GM23338 (cell line): ENCODE measurements around the gene NCAN.

Source experiments
- EZH2 ChIP-seq: fragments of 200-600 bp; sonication (generic); IDR thresholded peaks from one replicate; pipeline ENCODE4 v1.8.0; 2017; ENCODE audit warnings: antibody characterized with exemption, mild to moderate bottlenecking, low read depth; ENCODE audit not compliant: unreplicated experiment
- EZH2phosphoT487 ChIP-seq: fragments of 200-600 bp; sonication (generic); IDR thresholded peaks from one replicate; pipeline ENCODE4 v1.8.1; 2018; ENCODE audit warnings: antibody characterized with exemption; ENCODE audit not compliant: unreplicated experiment
- JUNB ChIP-seq: IDR thresholded peaks from one replicate; pipeline ENCODE4 v1.6.1; 2016; ENCODE audit warnings: antibody characterized with exemption; ENCODE audit not compliant: unreplicated experiment
- NANOG ChIP-seq: IDR thresholded peaks from 2 replicates; pipeline ENCODE4 v1.6.1; 2016; ENCODE audit warnings: antibody characterized with exemption, borderline replicate concordance
- POLR2AphosphoS5 ChIP-seq: IDR thresholded peaks from 2 replicates; pipeline ENCODE4 v1.6.1; 2016; ENCODE audit warnings: antibody characterized with exemption, low read depth
- TF ChIP-seq, protein P1 (sequence below), 2 experiments: fragments of 200-600 bp in 1 of 2; sonication (generic) in 1 of 2; conservative IDR thresholded peaks; 2 replicates each; pipeline versions ENCODE4 v1.5.1 to v1.6.1; 2016 to 2017; ENCODE audit warnings: antibody characterized with exemption in 2 of 2, low read depth in 2 of 2, mild to moderate bottlenecking in 2 of 2, moderate library complexity in 1 of 2
- TF ChIP-seq, protein P2 (sequence below): IDR thresholded peaks from one replicate; pipeline ENCODE4 v1.6.1; 2018; ENCODE audit warnings: antibody characterized with exemption; ENCODE audit not compliant: unreplicated experiment

DNA sequence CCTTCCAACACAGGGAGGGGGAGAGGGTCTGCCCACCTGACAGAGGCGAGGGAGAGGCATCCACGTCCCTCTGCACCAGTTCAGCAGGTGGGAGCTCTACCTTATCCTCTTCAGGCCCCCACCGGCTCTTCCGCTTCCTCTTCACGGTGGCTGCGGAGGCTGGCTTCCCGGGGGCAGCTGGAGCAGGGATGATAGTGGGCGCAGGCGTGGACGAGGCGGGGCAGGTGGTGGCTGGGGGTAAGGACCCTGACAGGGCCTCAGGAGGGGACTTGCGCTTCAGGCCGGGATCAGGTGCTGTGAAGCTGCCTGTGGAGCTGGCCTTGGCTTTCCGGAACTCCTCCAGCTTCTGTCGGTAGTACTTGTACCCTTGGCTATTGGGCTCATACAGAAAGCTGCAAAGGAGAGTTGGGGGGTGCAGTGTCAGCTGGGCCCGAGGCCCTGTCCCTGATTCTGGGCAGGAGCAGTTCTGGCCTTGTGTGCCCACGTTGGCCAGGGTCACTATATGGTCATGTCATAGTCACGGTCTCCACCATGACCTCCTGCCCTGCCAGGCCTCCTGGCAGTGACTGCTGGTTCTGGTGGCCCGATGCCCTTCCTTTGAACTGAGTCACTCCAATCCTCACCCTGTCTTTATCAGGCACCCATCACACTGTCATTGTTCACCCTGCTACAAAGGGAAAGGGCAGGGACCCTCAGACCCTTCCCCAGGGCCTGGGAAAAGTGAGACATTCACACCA lies 85.4 kb downstream of the NCAN start:
- TF ChIP-seq, protein P1, sequence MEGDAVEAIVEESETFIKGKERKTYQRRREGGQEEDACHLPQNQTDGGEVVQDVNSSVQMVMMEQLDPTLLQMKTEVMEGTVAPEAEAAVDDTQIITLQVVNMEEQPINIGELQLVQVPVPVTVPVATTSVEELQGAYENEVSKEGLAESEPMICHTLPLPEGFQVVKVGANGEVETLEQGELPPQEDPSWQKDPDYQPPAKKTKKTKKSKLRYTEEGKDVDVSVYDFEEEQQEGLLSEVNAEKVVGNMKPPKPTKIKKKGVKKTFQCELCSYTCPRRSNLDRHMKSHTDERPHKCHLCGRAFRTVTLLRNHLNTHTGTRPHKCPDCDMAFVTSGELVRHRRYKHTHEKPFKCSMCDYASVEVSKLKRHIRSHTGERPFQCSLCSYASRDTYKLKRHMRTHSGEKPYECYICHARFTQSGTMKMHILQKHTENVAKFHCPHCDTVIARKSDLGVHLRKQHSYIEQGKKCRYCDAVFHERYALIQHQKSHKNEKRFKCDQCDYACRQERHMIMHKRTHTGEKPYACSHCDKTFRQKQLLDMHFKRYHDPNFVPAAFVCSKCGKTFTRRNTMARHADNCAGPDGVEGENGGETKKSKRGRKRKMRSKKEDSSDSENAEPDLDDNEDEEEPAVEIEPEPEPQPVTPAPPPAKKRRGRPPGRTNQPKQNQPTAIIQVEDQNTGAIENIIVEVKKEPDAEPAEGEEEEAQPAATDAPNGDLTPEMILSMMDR (conservative IDR thresholded peaks at IDR 0.05; ENCODE audit: low read depth in 2 of 2), result no peak
- no peak for TF ChIP-seq JUNB
- TF ChIP-seq, protein P2, sequence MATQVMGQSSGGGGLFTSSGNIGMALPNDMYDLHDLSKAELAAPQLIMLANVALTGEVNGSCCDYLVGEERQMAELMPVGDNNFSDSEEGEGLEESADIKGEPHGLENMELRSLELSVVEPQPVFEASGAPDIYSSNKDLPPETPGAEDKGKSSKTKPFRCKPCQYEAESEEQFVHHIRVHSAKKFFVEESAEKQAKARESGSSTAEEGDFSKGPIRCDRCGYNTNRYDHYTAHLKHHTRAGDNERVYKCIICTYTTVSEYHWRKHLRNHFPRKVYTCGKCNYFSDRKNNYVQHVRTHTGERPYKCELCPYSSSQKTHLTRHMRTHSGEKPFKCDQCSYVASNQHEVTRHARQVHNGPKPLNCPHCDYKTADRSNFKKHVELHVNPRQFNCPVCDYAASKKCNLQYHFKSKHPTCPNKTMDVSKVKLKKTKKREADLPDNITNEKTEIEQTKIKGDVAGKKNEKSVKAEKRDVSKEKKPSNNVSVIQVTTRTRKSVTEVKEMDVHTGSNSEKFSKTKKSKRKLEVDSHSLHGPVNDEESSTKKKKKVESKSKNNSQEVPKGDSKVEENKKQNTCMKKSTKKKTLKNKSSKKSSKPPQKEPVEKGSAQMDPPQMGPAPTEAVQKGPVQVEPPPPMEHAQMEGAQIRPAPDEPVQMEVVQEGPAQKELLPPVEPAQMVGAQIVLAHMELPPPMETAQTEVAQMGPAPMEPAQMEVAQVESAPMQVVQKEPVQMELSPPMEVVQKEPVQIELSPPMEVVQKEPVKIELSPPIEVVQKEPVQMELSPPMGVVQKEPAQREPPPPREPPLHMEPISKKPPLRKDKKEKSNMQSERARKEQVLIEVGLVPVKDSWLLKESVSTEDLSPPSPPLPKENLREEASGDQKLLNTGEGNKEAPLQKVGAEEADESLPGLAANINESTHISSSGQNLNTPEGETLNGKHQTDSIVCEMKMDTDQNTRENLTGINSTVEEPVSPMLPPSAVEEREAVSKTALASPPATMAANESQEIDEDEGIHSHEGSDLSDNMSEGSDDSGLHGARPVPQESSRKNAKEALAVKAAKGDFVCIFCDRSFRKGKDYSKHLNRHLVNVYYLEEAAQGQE, result no peak
- no peak for TF ChIP-seq EZH2phosphoT487
- no peak for TF ChIP-seq NANOG
- TF ChIP-seq POLR2AphosphoS5, result no peak
- no peak for TF ChIP-seq EZH2
